ENCODE results near the gene PARVB.

- TF ChIP-seq EP300 (IDR thresholded peaks at IDR 0.05) (no peak), CTCF (IDR thresholded peaks at IDR 0.05) (no peak)
Observed at GRCh38 chr22:44145544-44145943, 121.4 kb downstream of the PARVB start.
